HepG2 (cell line): ENCODE measurements around the gene EPHA10. TPM values are rescaled to one million over a fixed set of nuclear protein-coding genes. Genes with fewer than 3 reads are reported as not detected.

Experiments
- ATAC-seq: fragments of 200-7000 bp; cut with Tn5 transposase; 3 replicates; pipeline ENCODE4 v1.9.1; 2020; ENCODE audit warnings: mild to moderate bottlenecking, moderate library complexity
- BruUV-seq: library from RNA; stranded (reverse); fragments of 400-500 nt; replicated peaks from 2 replicates; lab custom pipeline; 2021; lab: Mats Ljungman, UMichigan
- CTCF ChIA-PET: fragments of 300-600 bp; formaldehyde crosslinking; extraction: SDS; loops from one replicate; lab custom pipeline; 2021; ENCODE audit warnings: low total read pairs, inconsistent platforms, low intra/inter-chr PET ratio; lab: Yijun Ruan, JAX
- POLR2A ChIA-PET: fragments of 350-600 bp; sonication (Branson Sonifier 250); formaldehyde crosslinking; loops from one replicate; lab custom pipeline; 2020; ENCODE audit warnings: antibody characterized with exemption, inconsistent platforms; lab: Yijun Ruan, JAX
- DNase-seq: peaks from one replicate; pipeline ENCODE4 v3.0.0-alpha.2; 2015; ENCODE audit warnings: low spot score
- FAIRE-seq: peaks from 3 replicates; lab custom pipeline; 2011; peaks lifted over from hg19 to GRCh38; lab: Jason Lieb, UNC
- H2AFZ ChIP-seq: one replicate; pipeline ENCODE4 v1.6.1; 2011; ENCODE audit warnings: low read length, inconsistent platforms
- H3K27ac ChIP-seq: fragments of 300-600 bp; 3 replicates; pipeline ENCODE4 v1.8.0; 2011; ENCODE audit warnings: mixed run types, mild to moderate bottlenecking, mixed read lengths, low read length, inconsistent platforms; ENCODE audit not compliant: insufficient read depth; ENCODE audit errors: extremely low read length
- H3K27me3 ChIP-seq, 2 experiments: fragments of 200-600 bp in 1 of 2; 2 replicates in 1 of 2; 3 replicates in 1 of 2; pipeline versions ENCODE4 v1.6.0 to v1.8.0; 2011; ENCODE audit warnings: low read length in 2 of 2, mild to moderate bottlenecking in 2 of 2, moderate library complexity in 2 of 2, inconsistent platforms in 1 of 2; ENCODE audit not compliant: insufficient read depth in 2 of 2, control insufficient read depth in 1 of 2
- H3K36me3 ChIP-seq, 2 experiments: fragments of 200-600 bp in 1 of 2; replicated peaks in 1 of 2; 2 replicates in 1 of 2; 3 replicates in 1 of 2; pipeline versions ENCODE4 v1.5.1 to v1.8.0; 2011; ENCODE audit warnings: low read length in 2 of 2, inconsistent platforms in 1 of 2; ENCODE audit not compliant: insufficient read depth in 2 of 2, control insufficient read depth in 1 of 2
- H3K4me1 ChIP-seq: 2 replicates; pipeline ENCODE4 v1.5.1; 2012; ENCODE audit warnings: low read length, inconsistent platforms; ENCODE audit not compliant: insufficient read depth
- H3K4me2 ChIP-seq: 2 replicates; pipeline ENCODE4 v1.6.0; 2011; ENCODE audit warnings: low read depth, low read length, inconsistent platforms
- H3K4me3 ChIP-seq, 3 experiments: fragments of 200-600 bp in 1 of 3; sonication (generic), shearing (Covaris generic) in 1 of 3; replicated peaks in 1 of 3; 2 replicates each; pipeline ENCODE4 v1.5.1; 2011 to 2016; ENCODE audit warnings: low read length in 3 of 3, inconsistent platforms in 2 of 3, low read depth in 2 of 3, mild to moderate bottlenecking in 2 of 3, control low read depth in 1 of 3, mixed read lengths in 1 of 3; ENCODE audit not compliant: insufficient read depth in 1 of 3
- H3K79me2 ChIP-seq: one replicate; pipeline ENCODE4 v1.6.1; 2011; ENCODE audit warnings: low read length, inconsistent platforms; ENCODE audit not compliant: insufficient read depth
- H3K9ac ChIP-seq: 2 replicates; pipeline ENCODE4 v1.6.0; 2011; ENCODE audit warnings: mild to moderate bottlenecking, low read depth, low read length, inconsistent platforms; ENCODE audit not compliant: insufficient read depth
- H3K9me3 ChIP-seq: 2 replicates; pipeline ENCODE4 v1.5.1; 2012; ENCODE audit warnings: mild to moderate bottlenecking, low read length
- H4K20me1 ChIP-seq: 2 replicates; pipeline ENCODE4 v1.6.0; 2011; ENCODE audit warnings: inconsistent platforms, mild to moderate bottlenecking, low read length, moderate library complexity; ENCODE audit not compliant: insufficient read depth
- AFF4 ChIP-seq: sonication (generic); formaldehyde crosslinking; IDR thresholded peaks from 2 replicates; pipeline ENCODE4 v1.4.0; 2020; ENCODE audit warnings: missing genetic modification reagents
- HOXA7 ChIP-seq: sonication (generic); formaldehyde crosslinking; IDR thresholded peaks from 2 replicates; pipeline ENCODE4 v1.8.1; 2022; ENCODE audit warnings: mild to moderate bottlenecking, missing genetic modification reagents, moderate library complexity
- NFIB ChIP-seq: sonication (generic); formaldehyde crosslinking; IDR thresholded peaks from 2 replicates; pipeline ENCODE4 v1.9.0; 2021; ENCODE audit warnings: missing genetic modification reagents, mild to moderate bottlenecking, borderline replicate concordance
- PAWR ChIP-seq: sonication (generic); formaldehyde crosslinking; IDR thresholded peaks from 2 replicates; pipeline ENCODE4 v1.4.0; 2020; ENCODE audit warnings: missing genetic modification reagents, mild to moderate bottlenecking, borderline replicate concordance
- PRPF4 ChIP-seq: fragments of 200-400 bp; formaldehyde crosslinking; IDR thresholded peaks from 2 replicates; pipeline ENCODE4 v1.6.1; 2016; ENCODE audit warnings: low read length, low read depth; ENCODE audit not compliant: poor library complexity, severe bottlenecking
- SMC3 ChIP-seq: IDR thresholded peaks from 2 replicates; pipeline ENCODE4 v1.6.1; 2011; ENCODE audit warnings: low read length, improper control_type of control experiment
- ZFP36 ChIP-seq: fragments of 150-350 bp; IDR thresholded peaks from 2 replicates; pipeline ENCODE4 v1.6.1; 2018; ENCODE audit warnings: borderline replicate concordance, low read length, low read depth; ENCODE audit not compliant: partially characterized antibody
- ZFP91 ChIP-seq: sonication (generic); formaldehyde crosslinking; IDR thresholded peaks from 2 replicates; pipeline ENCODE4 v1.9.0; 2022; ENCODE audit warnings: missing genetic modification reagents, mild to moderate bottlenecking, borderline replicate concordance
- ZNF292 ChIP-seq: sonication (generic); formaldehyde crosslinking; IDR thresholded peaks from 2 replicates; pipeline ENCODE4 v1.8.1; 2022; ENCODE audit warnings: mild to moderate bottlenecking, low read depth, missing genetic modification reagents, borderline replicate concordance
- ZNF781 ChIP-seq: sonication (generic); formaldehyde crosslinking; IDR thresholded peaks from 2 replicates; pipeline ENCODE4 v1.5.1; 2020; ENCODE audit warnings: borderline replicate concordance, mild to moderate bottlenecking, missing genetic modification reagents; ENCODE audit errors: not compliant biosample characterization
- ZSCAN20 ChIP-seq: sonication (generic); formaldehyde crosslinking; IDR thresholded peaks from 2 replicates; pipeline ENCODE4 v1.4.0; 2020; ENCODE audit warnings: missing genetic modification reagents, mild to moderate bottlenecking, borderline replicate concordance
- WGBS: methylation state at CpG from one replicate; pipeline ENCODE4 v1.1.6; 2017; ENCODE audit warnings: low lambda C conversion rate; 5-methylcytosine and 5-hydroxymethylcytosine counted together
- in situ Hi-C: cut with HindIII; loops from 2 replicates; pipeline ENCODE4 v1.10.0; 2017; ENCODE audit warnings: low pct_unique_long_range_greater_than_20kb; ENCODE audit not compliant: extremely low pct_ligation_motif_present
- intact Hi-C: fragments of 100-400 bp; cut with micrococcal nuclease; formaldehyde crosslinking; loops from one replicate; pipeline ENCODE4 v1.10.0; 2022; ENCODE audit not compliant: unreplicated experiment
- polyA plus RNA-seq, 8 experiments: library from polyadenylated mRNA; depleted of rRNA in 3 of 8; stranded (reverse) in 7 of 8; unstranded in 1 of 8; fragments of >200 nt; fragmentation: Illumina TruSeq in 4 of 8; extraction: Trizol in 4 of 8; gene quantifications; 2 replicates each; pipeline versions ENCODE4 v1.2.1 to v1.2.3, GENCODE V29; 2011 to 2016; ENCODE audit warnings: low read depth in 4 of 8, missing spikeins in 1 of 8, mixed read lengths in 1 of 8; ENCODE audit not compliant: insufficient read depth in 1 of 8
- total RNA-seq, 5 experiments: library from RNA; depleted of rRNA; stranded (reverse); fragments of >200 nt; fragmentation: Illumina TruSeq; extraction: Trizol; gene quantifications; 2 replicates each; pipeline ENCODE4 v1.2.3, GENCODE V29; 2016; ENCODE audit warnings: low read depth in 1 of 5
- TF ChIP-seq, protein P1 (sequence below): sonication (generic); formaldehyde crosslinking; IDR thresholded peaks from 2 replicates; pipeline ENCODE4 v1.8.0; 2022; ENCODE audit warnings: missing genetic modification reagents, mild to moderate bottlenecking, inconsistent platforms, borderline replicate concordance
- TF ChIP-seq, protein P2 (sequence below): sonication (generic); formaldehyde crosslinking; IDR thresholded peaks from 2 replicates; pipeline ENCODE4 v1.8.0; 2023; ENCODE audit warnings: mild to moderate bottlenecking, missing genetic modification reagents

The EPHA10 gene
- total and polyA plus RNA-seq, 2 of the 13 experiments (the other 11 are each of a cell fraction or from before 2014, with no cell fraction given), result 0.11 to 0.58 TPM

DNA sequence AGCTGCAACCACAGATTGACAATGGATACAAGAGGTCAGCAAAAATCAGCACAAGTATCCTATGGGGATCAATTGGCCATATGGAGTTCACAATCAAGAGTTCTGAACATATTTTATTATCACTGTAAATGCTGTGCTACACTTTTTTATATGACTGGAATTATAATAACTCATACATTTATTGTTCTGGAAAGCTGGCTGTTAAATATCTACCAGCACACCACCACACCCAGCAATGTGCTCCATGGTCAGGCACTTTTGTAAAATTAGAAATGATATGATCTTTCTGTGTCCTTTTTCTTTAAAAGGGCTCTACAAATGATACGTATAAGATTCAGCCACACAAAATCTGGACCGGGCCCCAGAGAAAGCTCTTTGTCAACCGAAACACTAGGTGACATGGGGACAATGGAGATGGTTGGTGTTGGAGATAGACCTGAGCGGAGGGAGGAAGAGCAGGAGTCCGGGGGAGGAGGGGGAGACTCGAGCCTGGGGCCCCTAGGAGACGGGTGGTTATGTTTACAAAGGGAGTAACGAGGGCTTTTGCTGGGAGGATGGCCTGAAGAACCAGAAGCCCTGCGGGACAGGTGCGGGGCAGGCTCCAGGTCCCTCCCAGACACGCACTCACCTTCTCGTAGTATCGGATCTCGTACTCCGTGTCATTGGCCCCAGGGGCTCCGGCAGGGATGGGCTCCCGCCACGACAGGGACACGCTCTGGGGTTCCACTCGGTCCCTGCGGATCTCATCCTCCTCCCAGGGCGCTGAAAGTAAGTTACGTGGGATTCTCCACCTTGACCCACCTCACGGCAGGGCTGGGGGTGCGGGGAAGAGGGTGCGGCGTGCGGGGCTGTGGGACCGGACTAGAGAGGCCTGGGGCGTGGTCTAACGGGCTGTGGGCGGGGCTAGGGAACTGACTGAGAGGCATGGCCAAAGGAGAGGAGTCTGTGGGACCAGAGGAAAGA, 30.0 kb downstream of the EPHA10 start:
- WGBS, result 38% methylated on average over 21 of the region's 32 CpGs
- no peak for FAIRE-seq
- in situ Hi-C loops, result no loop called here
- TF ChIP-seq ZFP91 (CRISPR knock-in tag) (no peak), ZFP36 (no peak), ZNF781 (CRISPR knock-in tag) (no peak), ZNF292 (CRISPR knock-in tag) (no peak), NFIB (CRISPR knock-in tag) (no peak), ZSCAN20 (CRISPR knock-in tag) (no peak), AFF4 (CRISPR knock-in tag) (no peak), PRPF4 (no peak), SMC3 (no peak), PAWR (CRISPR knock-in tag) (no peak), HOXA7 (no peak)
- TF ChIP-seq, protein P1, sequence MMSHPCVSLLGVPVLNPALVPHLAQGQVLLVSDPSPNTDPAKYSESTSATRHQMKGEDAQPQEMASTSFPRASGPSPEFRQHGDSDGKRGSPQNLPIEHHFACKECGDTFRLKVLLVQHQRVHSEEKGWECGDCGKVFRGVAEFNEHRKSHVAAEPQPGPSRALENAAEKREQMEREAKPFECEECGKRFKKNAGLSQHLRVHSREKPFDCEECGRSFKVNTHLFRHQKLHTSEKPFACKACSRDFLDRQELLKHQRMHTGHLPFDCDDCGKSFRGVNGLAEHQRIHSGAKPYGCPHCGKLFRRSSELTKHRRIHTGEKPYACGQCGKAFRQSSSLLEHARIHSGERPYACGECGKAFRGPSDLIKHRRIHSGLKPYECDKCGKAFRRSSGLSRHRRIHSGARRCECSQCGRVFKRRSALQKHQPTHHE (CRISPR knock-in tag), result no peak
- TF ChIP-seq, protein P2, sequence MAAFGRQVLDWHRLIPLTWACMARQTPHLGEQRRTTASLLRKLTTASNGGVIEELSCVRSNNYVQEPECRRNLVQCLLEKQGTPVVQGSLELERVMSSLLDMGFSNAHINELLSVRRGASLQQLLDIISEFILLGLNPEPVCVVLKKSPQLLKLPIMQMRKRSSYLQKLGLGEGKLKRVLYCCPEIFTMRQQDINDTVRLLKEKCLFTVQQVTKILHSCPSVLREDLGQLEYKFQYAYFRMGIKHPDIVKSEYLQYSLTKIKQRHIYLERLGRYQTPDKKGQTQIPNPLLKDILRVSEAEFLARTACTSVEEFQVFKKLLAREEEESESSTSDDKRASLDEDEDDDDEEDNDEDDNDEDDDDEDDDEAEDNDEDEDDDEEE, result no peak

More for the DNA sequence above, 30.0 kb downstream of the EPHA10 start:
- H3K27ac ChIP-seq, result no peak overlapping the region
- no peak for ATAC-seq
- H4K20me1 ChIP-seq, result no peaks in the 10 kb centered on the region
- H2AFZ ChIP-seq, result no peak overlapping the region
- no peaks in the 10 kb centered on the region for H3K9me3 ChIP-seq
- no peaks in the 10 kb centered on the region; a peak in 1 of 5 replicates for H3K27me3 ChIP-seq
- no peak for DNase-seq
- CTCF ChIA-PET, result no interaction called here
- no peak overlapping the region for H3K4me3 ChIP-seq
- no TSS peak for BruUV-seq
- intact Hi-C loops, result no loop called here
- H3K79me2 ChIP-seq, result no peaks in the 10 kb centered on the region
- no peak overlapping the region for H3K9ac ChIP-seq
- POLR2A ChIA-PET, result no interaction called here
- no peaks in the 10 kb centered on the region for H3K36me3 ChIP-seq
- peaks cover 26% of the 10 kb centered on the region for H3K4me1 ChIP-seq
- no peak overlapping the region for H3K4me2 ChIP-seq
